HCT116 (cell line): Measurements from ENCODE around the gene SLC25A39. TPM values are rescaled to one million over a fixed set of nuclear protein-coding genes. Genes with fewer than 3 reads are reported as not detected.

Experiments used
- ATAC-seq: fragments of 200-7000 bp; cut with Tn5 transposase; 2 replicates; pipeline ENCODE4 v1.9.1; 2020; ENCODE audit warnings: mild to moderate bottlenecking, moderate library complexity
- BruUV-seq: library from RNA; stranded (reverse); fragments of 400-500 nt; replicated peaks from 2 replicates; lab custom pipeline; 2021; lab: Mats Ljungman, UMichigan
- CTCF ChIA-PET: fragments of 300-600 bp; sonication (Branson Sonifier 250); formaldehyde crosslinking; loops from one replicate; lab custom pipeline; 2021; ENCODE audit warnings: antibody characterized with exemption; lab: Charles Lee
- POLR2A ChIA-PET: fragments of 300-600, 350-600 bp; sonication (Branson Sonifier 250); formaldehyde crosslinking; loops from one replicate; lab custom pipeline; 2021; ENCODE audit warnings: antibody characterized with exemption; lab: Charles Lee
- RAD21 ChIA-PET, 2 experiments: fragments of 300-600 bp; sonication (Branson Sonifier 250); formaldehyde crosslinking; loops; one replicate each; lab custom pipeline; 2023; ENCODE audit warnings: low total read pairs in 2 of 2; ENCODE audit not compliant: uncharacterized antibody in 2 of 2, unreplicated experiment in 2 of 2, low non-redundant PET in 1 of 2; lab: Charles Lee
- DNase-seq: peaks from one replicate; pipeline ENCODE4 v3.0.0-alpha.2; 2010; ENCODE audit warnings: low read depth, low spot score
- H2AFZ ChIP-seq: fragments of 200-600 bp; shearing (Covaris generic), sonication (generic); 2 replicates; pipeline ENCODE4 v1.6.1; 2017; ENCODE audit warnings: low read depth, mixed run types, mixed read lengths, antibody characterized with exemption, low read length; ENCODE audit not compliant: poor library complexity, severe bottlenecking
- H3K27ac ChIP-seq: 2 replicates; pipeline ENCODE4 v1.5.1; 2012; ENCODE audit warnings: low read depth, low read length
- H3K27me3 ChIP-seq: fragments of 200-600 bp; sonication (generic); 2 replicates; pipeline ENCODE4 v1.6.1; 2016; ENCODE audit warnings: mixed run types, low read length, mixed read lengths; ENCODE audit not compliant: insufficient read depth
- H3K36me3 ChIP-seq, 2 experiments: fragments of 200-500 bp in 1 of 2; fragments of 200-600 bp in 1 of 2; sonication (Bioruptor generic) in 1 of 2; sonication (generic) in 1 of 2; 2 replicates each; pipeline versions ENCODE4 v1.5.1 to v1.6.1; 2014 to 2016; ENCODE audit warnings: low read length in 2 of 2, inconsistent platforms in 1 of 2, mixed read lengths in 1 of 2, mixed run types in 1 of 2; ENCODE audit not compliant: insufficient read depth in 2 of 2, control insufficient read depth in 1 of 2
- H3K4me1 ChIP-seq, 2 experiments: fragments of 200-600 bp in 1 of 2; sonication (generic) in 1 of 2; 2 replicates each; pipeline versions ENCODE4 v1.5.1 to v1.6.1; 2012 to 2017; ENCODE audit warnings: low read length in 2 of 2, inconsistent platforms in 1 of 2, mild to moderate bottlenecking in 1 of 2, mixed read lengths in 1 of 2, mixed run types in 1 of 2, moderate library complexity in 1 of 2; ENCODE audit not compliant: insufficient read depth in 2 of 2, control insufficient read depth in 1 of 2
- H3K4me2 ChIP-seq: fragments of 200-600 bp; sonication (generic); 2 replicates; pipeline ENCODE4 v1.6.1; 2017; ENCODE audit warnings: mixed run types, low read length, mixed read lengths
- H3K4me3 ChIP-seq, 2 experiments: fragments of 200-600 bp in 1 of 2; sonication (generic) in 1 of 2; replicated peaks in 1 of 2; 2 replicates each; pipeline ENCODE4 v1.5.1; 2011 to 2016; ENCODE audit warnings: low read length in 2 of 2, control low read depth in 1 of 2, low read depth in 1 of 2, mild to moderate bottlenecking in 1 of 2, mixed read lengths in 1 of 2, mixed run types in 1 of 2
- H3K79me2 ChIP-seq: fragments of 200-600 bp; sonication (generic); 2 replicates; pipeline ENCODE4 v1.6.1; 2017; ENCODE audit warnings: mild to moderate bottlenecking, mixed run types, low read length, moderate library complexity, mixed read lengths; ENCODE audit not compliant: insufficient read depth
- H3K9ac ChIP-seq: fragments of 200-600 bp; sonication (generic); 2 replicates; pipeline ENCODE4 v1.6.1; 2016; ENCODE audit warnings: low read length, mixed read lengths
- H3K9me2 ChIP-seq: fragments of 200-600 bp; sonication (generic), shearing (Covaris generic); 2 replicates; pipeline ENCODE4 v1.6.1; 2017; ENCODE audit warnings: mixed run types, mild to moderate bottlenecking, moderate library complexity; ENCODE audit not compliant: insufficient read depth
- H3K9me3 ChIP-seq, 2 experiments: fragments of 200-500 bp in 1 of 2; fragments of 200-600 bp in 1 of 2; sonication (Bioruptor generic) in 1 of 2; sonication (generic) in 1 of 2; 2 replicates each; pipeline ENCODE4 v1.6.1; 2014 to 2017; ENCODE audit warnings: low read length in 2 of 2, mixed read lengths in 2 of 2, inconsistent platforms in 1 of 2, low read depth in 1 of 2, mild to moderate bottlenecking in 1 of 2, mixed run types in 1 of 2, moderate library complexity in 1 of 2; ENCODE audit not compliant: control insufficient read depth in 1 of 2, insufficient read depth in 1 of 2
- H4K20me1 ChIP-seq: fragments of 200-600 bp; sonication (generic), shearing (Covaris generic); 2 replicates; pipeline ENCODE4 v1.6.1; 2017; ENCODE audit warnings: mixed run types, mild to moderate bottlenecking, moderate library complexity; ENCODE audit not compliant: insufficient read depth
- ELF1 ChIP-seq: IDR thresholded peaks from 2 replicates; pipeline ENCODE4 v1.6.1; 2012; ENCODE audit warnings: low read depth, borderline replicate concordance
- EZH2 ChIP-seq: fragments of 200-600 bp; sonication (generic); IDR thresholded peaks from 2 replicates; pipeline ENCODE4 v1.6.1; 2017; ENCODE audit warnings: antibody characterized with exemption, mixed run types
- FOSL1 ChIP-seq: IDR thresholded peaks from 2 replicates; pipeline ENCODE4 v1.6.1; 2012; ENCODE audit warnings: low read depth
- POLR2A ChIP-seq: IDR thresholded peaks from 2 replicates; pipeline ENCODE4 v1.7.0; 2011; ENCODE audit warnings: borderline replicate concordance; ENCODE audit not compliant: insufficient read depth, insufficient read length; ENCODE audit errors: extremely low read depth
- SRF ChIP-seq: IDR thresholded peaks from 2 replicates; pipeline ENCODE4 v1.6.1; 2012; ENCODE audit warnings: low read depth
- ZNF274 ChIP-seq: fragments of 200-500 bp; sonication (Bioruptor generic); IDR thresholded peaks from 2 replicates; pipeline ENCODE4 v1.6.1; 2014; ENCODE audit warnings: mild to moderate bottlenecking, low read depth, low read length, inconsistent platforms
- intact Hi-C: fragments of 100-400 bp; cut with micrococcal nuclease; formaldehyde crosslinking; loops from 2 replicates; pipeline ENCODE4 v1.10.0; 2022
- total RNA-seq: library from RNA; stranded (reverse); gene quantifications from one replicate; pipeline ENCODE4 v1.2.1, GENCODE V29; 2021; ENCODE audit not compliant: unreplicated experiment
- TF ChIP-seq, protein P1 (sequence below): IDR thresholded peaks from 2 replicates; pipeline ENCODE4 v1.6.1; 2011; ENCODE audit warnings: mild to moderate bottlenecking, low read length, moderate library complexity; ENCODE audit not compliant: insufficient replicate concordance; ENCODE audit errors: extremely low read depth
- TF ChIP-seq, protein P2 (sequence below): IDR thresholded peaks from 2 replicates; pipeline ENCODE4 v1.6.1; 2012; ENCODE audit warnings: low read depth

Gene SLC25A39
- total RNA-seq, 1 experiment from 2014 or later = 326 TPM

DNA sequence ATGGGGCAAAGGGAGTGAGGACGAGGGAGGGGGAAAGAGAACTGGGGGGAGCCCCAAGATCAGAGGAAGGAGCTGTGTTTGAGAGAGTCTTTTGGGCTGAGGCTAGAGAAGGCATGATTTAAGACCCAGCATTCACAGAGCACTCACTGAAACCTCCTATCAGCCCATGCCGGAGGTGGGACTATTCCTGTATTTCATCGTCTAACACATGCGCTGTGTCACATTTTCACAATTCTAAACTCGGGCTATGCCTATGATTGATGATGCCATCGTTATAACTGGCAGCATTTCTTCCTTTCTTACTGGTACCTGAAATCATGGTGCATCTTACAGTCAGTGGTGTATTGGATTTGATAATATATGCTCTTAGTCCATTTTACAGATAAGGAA is 35.5 kb upstream of the SLC25A39 start:
- no peak overlapping the region for H2AFZ ChIP-seq
- H3K9me2 ChIP-seq = no peaks in the 10 kb centered on the region
- no peak overlapping the region for H3K9ac ChIP-seq
- intact Hi-C loops = loop anchor here (10.0 kb wide), 1 partner anchor 455 kb away; the partner anchor contains the start of gene MPP2
- TF ChIP-seq ELF1 = no peak
- TF ChIP-seq EZH2 = no peak
- no peak for TF ChIP-seq ZNF274
- TF ChIP-seq, protein P1, sequence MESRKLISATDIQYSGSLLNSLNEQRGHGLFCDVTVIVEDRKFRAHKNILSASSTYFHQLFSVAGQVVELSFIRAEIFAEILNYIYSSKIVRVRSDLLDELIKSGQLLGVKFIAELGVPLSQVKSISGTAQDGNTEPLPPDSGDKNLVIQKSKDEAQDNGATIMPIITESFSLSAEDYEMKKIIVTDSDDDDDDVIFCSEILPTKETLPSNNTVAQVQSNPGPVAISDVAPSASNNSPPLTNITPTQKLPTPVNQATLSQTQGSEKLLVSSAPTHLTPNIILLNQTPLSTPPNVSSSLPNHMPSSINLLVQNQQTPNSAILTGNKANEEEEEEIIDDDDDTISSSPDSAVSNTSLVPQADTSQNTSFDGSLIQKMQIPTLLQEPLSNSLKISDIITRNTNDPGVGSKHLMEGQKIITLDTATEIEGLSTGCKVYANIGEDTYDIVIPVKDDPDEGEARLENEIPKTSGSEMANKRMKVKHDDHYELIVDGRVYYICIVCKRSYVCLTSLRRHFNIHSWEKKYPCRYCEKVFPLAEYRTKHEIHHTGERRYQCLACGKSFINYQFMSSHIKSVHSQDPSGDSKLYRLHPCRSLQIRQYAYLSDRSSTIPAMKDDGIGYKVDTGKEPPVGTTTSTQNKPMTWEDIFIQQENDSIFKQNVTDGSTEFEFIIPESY = no peak
- no peak for TF ChIP-seq POLR2A
- no peak for TF ChIP-seq FOSL1
- TF ChIP-seq, protein P2, sequence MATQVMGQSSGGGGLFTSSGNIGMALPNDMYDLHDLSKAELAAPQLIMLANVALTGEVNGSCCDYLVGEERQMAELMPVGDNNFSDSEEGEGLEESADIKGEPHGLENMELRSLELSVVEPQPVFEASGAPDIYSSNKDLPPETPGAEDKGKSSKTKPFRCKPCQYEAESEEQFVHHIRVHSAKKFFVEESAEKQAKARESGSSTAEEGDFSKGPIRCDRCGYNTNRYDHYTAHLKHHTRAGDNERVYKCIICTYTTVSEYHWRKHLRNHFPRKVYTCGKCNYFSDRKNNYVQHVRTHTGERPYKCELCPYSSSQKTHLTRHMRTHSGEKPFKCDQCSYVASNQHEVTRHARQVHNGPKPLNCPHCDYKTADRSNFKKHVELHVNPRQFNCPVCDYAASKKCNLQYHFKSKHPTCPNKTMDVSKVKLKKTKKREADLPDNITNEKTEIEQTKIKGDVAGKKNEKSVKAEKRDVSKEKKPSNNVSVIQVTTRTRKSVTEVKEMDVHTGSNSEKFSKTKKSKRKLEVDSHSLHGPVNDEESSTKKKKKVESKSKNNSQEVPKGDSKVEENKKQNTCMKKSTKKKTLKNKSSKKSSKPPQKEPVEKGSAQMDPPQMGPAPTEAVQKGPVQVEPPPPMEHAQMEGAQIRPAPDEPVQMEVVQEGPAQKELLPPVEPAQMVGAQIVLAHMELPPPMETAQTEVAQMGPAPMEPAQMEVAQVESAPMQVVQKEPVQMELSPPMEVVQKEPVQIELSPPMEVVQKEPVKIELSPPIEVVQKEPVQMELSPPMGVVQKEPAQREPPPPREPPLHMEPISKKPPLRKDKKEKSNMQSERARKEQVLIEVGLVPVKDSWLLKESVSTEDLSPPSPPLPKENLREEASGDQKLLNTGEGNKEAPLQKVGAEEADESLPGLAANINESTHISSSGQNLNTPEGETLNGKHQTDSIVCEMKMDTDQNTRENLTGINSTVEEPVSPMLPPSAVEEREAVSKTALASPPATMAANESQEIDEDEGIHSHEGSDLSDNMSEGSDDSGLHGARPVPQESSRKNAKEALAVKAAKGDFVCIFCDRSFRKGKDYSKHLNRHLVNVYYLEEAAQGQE = no peak
- TF ChIP-seq SRF = no peak
- RAD21 ChIA-PET = no interaction called here
- no peak for ATAC-seq
- POLR2A ChIA-PET = no interaction called here
- no peak for DNase-seq
- H3K27ac ChIP-seq = no peak overlapping the region
- no peaks in the 10 kb centered on the region for H3K79me2 ChIP-seq
- no peak overlapping the region for H3K4me3 ChIP-seq
- BruUV-seq = no TSS peak
- no peak overlapping the region for H3K4me2 ChIP-seq
- no peaks in the 10 kb centered on the region for H3K36me3 ChIP-seq
- CTCF ChIA-PET = interaction anchor here (0.9 to 1.5 kb wide), 2 partner anchors 9 to 16 kb away, joined by 3 read pairs; no protein-coding TSS in a partner anchor
- no peaks in the 10 kb centered on the region for H3K9me3 ChIP-seq
- H4K20me1 ChIP-seq = no peaks in the 10 kb centered on the region
- no peaks in the 10 kb centered on the region for H3K27me3 ChIP-seq
- H3K4me1 ChIP-seq = peaks cover 7 to 27% of the 10 kb centered on the region in 2 experiments; a peak in 3 of 4 replicates
